RPMI7951 (cell line): Measurements from ENCODE around the gene SYNGR2. TPM values are rescaled to one million over a fixed set of nuclear protein-coding genes. Genes with fewer than 3 reads are reported as not detected.
"Not testable (repeated sequence)": the region's sequence is repeated elsewhere in the genome, so short reads cannot be mapped to it uniquely, and the experiment has no call there.

Source experiments
- DNase-seq: peaks from one replicate; pipeline ENCODE4 v3.0.0-alpha.2; 2012; ENCODE audit warnings: low read depth
- total RNA-seq: library from RNA; depleted of rRNA; stranded (reverse); fragments of >200 nt; shearing (Covaris generic); gene quantifications from 2 replicates; pipeline ENCODE4 v1.2.3, GENCODE V29; 2014

The SYNGR2 gene
- total RNA-seq, 1 experiment from 2014 or later, result 17.3 TPM

- no peak for DNase-seq
Measured at GRCh38 chr17:78130090-78130436, 38.3 kb upstream of the SYNGR2 start.

GRCh38 chr17:78130437-78131101, 37.8 kb upstream of the SYNGR2 start, which contains the start of gene TMC8:
Gene TMC8, plus strand, starts transcription at chr17:78130771. Its CDS starts 818 bp downstream, at chr17:78131589.
- no peak for DNase-seq

DNA sequence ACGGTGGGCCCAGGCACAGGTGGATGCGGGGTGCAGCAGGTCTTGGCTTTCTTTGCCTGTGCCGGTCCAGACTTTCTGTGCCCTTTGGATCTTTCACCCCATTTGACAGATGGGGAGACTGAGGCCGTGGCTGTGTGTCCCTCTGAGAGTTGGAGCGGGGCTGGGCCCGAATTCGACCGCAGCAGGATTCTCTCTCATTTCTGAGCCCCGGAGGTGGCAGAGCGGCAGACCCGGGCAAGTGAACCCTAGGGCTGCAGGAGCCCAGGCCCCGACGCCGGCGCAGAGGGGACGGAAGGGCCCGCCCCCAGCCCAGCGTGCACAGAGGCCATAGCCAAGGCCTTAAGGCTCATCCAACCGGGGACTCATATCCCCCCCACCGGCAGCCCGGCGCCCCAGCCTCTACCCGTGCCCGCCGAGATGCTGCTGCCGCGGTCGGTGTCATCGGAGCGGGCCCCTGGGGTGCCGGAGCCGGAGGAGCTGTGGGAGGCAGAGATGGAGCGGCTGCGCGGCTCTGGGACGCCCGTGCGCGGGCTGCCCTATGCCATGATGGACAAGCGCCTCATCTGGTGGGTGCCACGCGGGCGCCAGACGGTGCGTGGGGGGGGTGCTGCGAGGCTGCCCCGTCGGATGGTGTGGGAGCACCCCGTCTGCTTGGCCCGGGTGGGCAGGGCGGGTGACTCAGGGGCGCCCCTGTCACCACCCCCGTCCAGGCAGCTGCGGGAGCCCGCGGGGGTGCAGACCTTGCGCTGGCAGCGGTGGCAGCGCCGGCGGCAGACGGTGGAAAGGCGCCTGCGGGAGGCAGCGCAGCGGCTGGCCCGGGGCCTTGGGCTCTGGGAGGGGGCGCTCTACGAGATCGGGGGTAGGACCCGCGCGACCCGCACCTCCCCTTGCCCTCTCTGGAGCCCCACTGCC, 37.0 kb upstream of the SYNGR2 start:
- DNase-seq, result no peak

- no peak for DNase-seq
Measured at GRCh38 chr17:78132084-78132676, 36.2 kb upstream of the SYNGR2 start.

DNA sequence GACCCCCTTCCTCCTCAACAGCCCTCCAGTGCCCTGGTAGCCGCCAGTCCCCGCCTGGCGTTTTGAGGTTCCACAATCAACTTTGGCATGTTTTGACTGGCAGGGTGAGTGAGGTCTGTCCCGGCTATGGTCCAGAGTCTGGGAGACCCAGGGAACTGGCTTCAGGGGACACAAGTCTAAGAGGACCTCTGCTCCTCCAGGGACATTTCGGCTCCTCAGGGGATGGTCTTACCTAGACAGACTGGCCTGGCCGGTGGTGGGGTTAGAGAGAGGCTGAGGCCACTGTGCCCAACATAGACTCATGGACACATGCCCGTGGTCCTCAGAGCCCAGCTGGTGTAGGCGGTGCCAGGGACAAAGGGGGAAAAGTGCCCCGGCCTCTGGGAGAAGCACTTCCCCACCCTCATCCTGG, 35.6 kb upstream of the SYNGR2 start:
- DNase-seq, result no peak

GRCh38 chr17:78133179-78133951, 35.0 kb upstream of the SYNGR2 start:
- DNase-seq, result no peak

DNA sequence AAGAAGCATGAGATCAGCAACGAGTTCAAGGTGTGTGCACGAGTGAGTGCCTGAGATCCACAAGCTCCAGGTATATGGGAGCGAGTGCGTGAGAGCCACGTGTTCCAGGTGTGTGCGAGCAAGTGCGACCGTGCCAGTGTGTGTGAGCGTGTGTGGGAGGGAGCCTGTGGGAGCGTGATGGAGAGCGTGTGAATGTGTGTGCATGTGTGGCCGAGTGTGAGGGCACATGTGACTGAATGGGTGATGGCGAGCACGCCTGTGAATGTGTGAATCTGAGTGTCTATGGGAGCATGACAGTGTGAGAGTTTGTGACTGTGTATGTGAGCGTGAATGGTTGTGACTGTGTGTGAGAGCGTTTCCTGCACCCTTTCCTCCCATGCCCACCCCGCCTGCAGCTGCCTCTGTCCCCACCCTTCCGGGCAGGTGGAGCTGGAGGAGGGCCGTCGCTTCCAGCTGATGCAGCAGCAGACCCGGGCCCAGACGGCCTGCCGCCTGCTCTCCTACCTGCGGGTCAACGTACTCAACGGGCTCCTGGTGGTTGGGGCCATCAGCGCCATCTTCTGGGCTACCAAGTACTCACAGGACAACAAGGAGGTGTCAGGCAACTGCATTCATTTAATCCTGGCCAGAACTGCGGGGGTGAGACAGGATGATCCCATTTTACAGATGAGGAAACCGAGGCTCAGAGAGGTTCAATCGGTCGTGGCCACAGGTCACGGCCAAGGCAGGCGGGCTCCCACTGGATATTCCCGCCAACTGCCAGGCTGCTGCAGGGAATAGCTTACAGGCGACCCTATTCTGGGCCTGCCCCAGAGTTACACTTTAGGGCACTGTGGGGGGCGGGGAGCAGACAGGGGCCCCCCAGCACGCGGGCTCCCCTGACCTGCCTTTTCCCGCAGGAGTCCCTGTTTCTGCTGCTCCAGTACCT, 34.1 kb upstream of the SYNGR2 start:
- no peak for DNase-seq

GRCh38 chr17:78134899-78135385, 33.4 kb upstream of the SYNGR2 start:
- DNase-seq, result no peak

DNA sequence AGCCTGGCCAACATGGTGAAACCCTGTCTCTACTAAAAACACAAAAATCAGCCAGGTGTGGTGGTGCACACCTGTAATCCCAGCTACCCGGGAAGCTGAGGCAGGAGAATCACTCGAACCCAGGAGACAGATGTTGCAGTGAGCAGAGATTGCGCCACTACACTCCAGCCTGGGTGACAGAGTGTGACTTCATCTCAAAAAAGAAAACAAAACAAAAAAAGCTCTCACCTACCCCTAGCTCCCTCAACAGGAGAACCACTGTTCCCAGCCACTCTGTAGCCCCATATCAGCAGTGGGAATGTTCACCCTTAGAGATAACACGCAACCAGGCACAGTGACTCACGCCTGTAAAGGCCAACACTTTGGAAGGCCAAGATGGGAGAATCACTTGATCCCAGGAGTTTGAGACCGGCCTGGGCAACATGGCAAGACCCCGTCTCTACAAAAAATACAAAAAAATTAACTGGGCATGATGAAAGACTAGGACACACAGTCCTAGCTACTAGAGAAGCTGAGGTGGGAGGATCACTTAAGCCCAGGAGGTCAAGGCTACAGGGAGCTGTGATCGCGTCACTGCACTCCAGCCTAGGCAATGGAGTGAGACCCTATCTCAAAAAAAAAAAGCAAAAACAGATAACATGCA, 32.4 kb upstream of the SYNGR2 start:
- no peak for DNase-seq

DNA sequence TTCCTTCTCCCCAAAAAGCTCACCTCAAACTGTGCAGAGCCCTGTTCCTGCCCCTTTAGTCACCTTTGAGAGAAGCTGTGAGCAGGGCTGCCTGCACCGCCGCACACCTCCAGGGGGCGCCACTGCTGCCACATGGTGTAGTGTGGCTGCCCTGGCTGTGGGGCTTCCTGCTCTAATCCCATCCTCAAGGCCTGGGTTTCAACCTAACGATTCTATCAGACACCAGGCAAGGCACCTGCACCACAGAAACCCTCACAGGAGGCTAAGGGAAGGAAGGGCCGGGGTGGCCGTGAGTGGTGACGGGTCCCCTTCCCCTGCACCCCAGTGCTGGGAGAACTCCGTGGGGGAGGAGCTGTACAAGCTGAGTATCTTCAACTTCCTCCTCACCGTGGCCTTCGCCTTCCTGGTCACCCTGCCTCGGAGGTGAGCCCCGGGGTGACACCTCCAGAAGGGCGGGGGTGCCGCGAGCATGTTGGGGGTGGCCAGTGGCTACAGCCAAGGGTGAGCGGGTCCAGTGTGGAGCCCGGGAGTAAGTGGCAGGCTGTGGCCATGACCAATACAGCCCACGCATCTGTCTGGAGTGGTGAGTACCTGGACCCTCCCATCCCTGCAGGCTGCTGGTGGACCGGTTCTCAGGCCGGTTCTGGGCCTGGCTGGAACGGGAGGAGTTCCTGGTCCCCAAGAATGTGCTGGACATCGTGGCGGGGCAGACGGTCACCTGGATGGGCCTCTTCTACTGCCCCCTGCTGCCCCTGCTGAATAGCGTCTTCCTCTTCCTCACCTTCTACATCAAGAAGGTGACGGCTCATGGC, 30.8 kb upstream of the SYNGR2 start:
- DNase-seq, result no peak

- DNase-seq, result no peak
Measured at GRCh38 chr17:78138204-78139060, 29.9 kb upstream of the SYNGR2 start.

DNA sequence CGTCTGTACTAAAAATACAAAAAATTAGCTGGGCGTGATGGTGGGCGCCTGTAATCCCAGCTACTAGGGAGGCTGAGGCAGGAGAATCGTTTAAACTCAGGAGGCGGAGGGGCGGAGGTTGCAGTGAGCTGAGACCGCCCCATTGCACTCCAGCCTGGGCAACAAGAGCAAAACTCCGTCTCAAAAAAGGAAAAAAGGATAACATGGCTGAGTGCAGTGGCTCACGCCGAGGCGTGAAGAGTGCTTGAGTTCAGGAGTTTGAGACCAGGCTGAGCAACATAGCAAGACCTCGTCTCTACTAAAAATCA, 28.6 kb upstream of the SYNGR2 start:
- not testable (repeated sequence) for DNase-seq

DNA sequence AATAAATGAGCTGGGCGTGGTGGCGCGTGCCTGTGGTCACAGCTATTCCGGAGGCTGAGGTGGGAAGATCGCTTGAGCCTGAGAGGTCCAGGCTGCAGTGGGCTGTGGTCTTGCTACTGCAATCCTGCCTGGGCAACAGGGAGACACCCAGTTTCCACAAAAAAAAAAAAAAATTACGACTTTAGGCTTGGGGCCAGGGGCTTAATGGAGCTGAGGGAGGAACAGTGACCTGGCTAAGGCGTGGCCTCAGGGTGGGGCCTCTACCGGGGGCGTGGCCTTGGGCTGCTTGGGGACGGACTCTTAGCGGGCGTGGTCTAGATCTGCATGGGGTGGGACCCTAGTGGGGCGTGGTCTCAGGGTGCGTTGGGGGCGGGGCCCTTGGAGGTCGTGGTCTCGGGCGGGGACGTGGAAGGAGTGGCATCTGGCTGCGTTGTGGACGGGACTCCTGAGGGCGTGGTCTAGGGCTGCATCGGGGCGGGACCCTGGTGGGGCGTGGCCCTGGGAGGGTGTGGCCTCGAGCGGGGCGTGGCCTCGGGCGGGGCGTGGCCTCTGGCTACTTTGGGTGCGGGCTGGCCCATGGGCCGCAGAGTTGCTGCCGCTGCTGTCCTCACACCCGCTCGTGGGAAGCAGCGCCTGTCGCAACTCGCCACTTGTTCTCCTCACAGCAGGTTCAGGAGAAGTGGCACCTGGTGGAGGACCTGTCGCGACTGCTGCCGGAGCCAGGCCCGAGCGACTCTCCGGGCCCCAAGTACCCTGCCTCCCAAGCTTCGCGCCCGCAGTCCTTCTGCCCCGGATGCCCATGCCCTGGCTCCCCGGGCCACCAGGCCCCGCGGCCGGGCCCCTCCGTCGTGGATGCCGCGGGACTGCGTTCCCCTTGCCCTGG, 28.0 kb upstream of the SYNGR2 start:
- DNase-seq, result peak; percentile 91

GRCh38 chr17:78141437-78142118, 26.8 kb upstream of the SYNGR2 start:
- no peak for DNase-seq

- peak; percentile 61 for DNase-seq
Measured at GRCh38 chr17:78142119-78142861, 26.1 kb upstream of the SYNGR2 start.
